ENCODE data around the gene AATK.

DNA sequence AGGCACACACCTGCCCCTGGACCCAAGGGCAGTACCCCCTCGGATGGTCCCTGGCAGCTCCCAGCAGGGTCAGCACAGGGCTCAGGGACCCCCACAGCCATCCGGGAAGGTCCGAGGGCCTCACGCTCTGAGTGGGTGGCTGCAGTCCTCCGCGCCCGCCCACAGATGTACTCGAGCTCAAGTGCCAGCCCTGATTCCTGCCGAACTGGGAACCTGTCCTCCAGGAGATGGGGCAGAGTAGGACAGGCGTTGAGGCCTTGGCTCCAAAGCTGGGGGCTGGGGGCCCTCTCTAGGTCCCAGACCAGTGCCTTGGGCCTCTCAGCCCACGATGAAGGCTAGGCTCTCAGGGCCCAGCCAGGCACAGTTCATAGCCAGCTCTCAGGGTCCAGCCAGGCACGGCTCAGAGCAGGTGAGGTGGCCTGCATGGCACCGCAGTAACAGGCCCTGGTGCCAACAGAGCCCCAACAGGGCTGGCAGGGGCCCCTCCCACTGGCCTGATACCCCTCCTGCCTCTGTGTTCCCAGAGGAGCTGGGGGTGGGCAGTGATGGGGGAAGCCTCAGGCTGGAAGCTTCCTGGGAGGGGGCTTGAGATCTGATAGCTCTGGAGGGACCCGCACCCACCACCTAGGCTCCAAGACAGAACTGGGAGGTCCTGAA lies 36.2 kb downstream of the AATK start:
- TF ChIP-seq, protein P1, sequence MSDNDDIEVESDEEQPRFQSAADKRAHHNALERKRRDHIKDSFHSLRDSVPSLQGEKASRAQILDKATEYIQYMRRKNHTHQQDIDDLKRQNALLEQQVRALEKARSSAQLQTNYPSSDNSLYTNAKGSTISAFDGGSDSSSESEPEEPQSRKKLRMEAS (IDR thresholded peaks at IDR 0.05), result no peak
- TF ChIP-seq NR2F2 (IDR thresholded peaks at IDR 0.05; ENCODE audit: borderline replicate concordance, low read depth) (no peak), ATF2 (CRISPR knock-in tag; IDR thresholded peaks at IDR 0.05) (no peak), ZFP90 (CRISPR knock-in tag; IDR thresholded peaks at IDR 0.05; ENCODE audit: borderline replicate concordance) (no peak), POLR2A (IDR thresholded peaks at IDR 0.05; ENCODE audit: insufficient read depth in 1 of 2, low read depth in 2 of 2, low read length in 2 of 2) (no peak), RFX1 (IDR thresholded peaks at IDR 0.05) (no peak), CTCF (CRISPR knock-in tag; IDR thresholded peaks at IDR 0.05) (no peak), RFX5 (IDR thresholded peaks at IDR 0.05; ENCODE audit: low read depth, low read length) (no peak), MTA1 (CRISPR knock-in tag; IDR thresholded peaks at IDR 0.05; ENCODE audit: borderline replicate concordance) (no peak), ZNF350 (CRISPR knock-in tag; IDR thresholded peaks at IDR 0.05; ENCODE audit: borderline replicate concordance, low read depth) (no peak)
- TF ChIP-seq, protein P2, sequence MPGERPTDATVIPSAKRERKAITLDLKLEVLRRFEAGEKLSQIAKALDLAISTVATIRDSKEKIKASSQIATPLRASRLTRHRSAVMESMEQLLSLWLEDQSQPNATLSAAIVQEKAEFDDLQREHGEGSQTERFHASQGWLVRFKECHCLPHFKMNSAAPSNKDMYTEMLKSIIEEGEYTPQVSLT (CRISPR knock-in tag; IDR thresholded peaks at IDR 0.05; ENCODE audit: borderline replicate concordance, low read depth), result no peak

Measured in HepG2 (cell line).